DOHH2 (cell line): Measurements from ENCODE around the gene ESCO1.

Experiments
- H3F3A ChIP-seq: fragments of 200-600 bp; sonication (generic), shearing (Covaris generic); 2 replicates; pipeline ENCODE4 v1.6.0; 2016; ENCODE audit warnings: antibody characterized with exemption, mild to moderate bottlenecking; ENCODE audit not compliant: control insufficient read depth, insufficient read depth
- H3K27ac ChIP-seq: fragments of 200-600 bp; sonication (generic); 2 replicates; pipeline ENCODE4 v1.5.1; 2014; ENCODE audit warnings: low read depth, mild to moderate bottlenecking, low read length, moderate library complexity
- H3K27me3 ChIP-seq: fragments of 200-600 bp; sonication (generic); 2 replicates; pipeline ENCODE4 v1.6.1; 2014; ENCODE audit warnings: mild to moderate bottlenecking, low read length, mixed read lengths; ENCODE audit not compliant: control insufficient read depth
- H3K36me3 ChIP-seq: fragments of 200-600 bp; sonication (generic); 2 replicates; pipeline ENCODE4 v1.6.1; 2014; ENCODE audit warnings: mild to moderate bottlenecking, low read length, moderate library complexity, mixed read lengths; ENCODE audit not compliant: control insufficient read depth
- H3K4me1 ChIP-seq: fragments of 200-600 bp; sonication (generic); 2 replicates; pipeline ENCODE4 v1.6.1; 2014; ENCODE audit warnings: mild to moderate bottlenecking, low read length, mixed read lengths; ENCODE audit not compliant: control insufficient read depth
- H3K4me2 ChIP-seq: fragments of 200-600 bp; sonication (generic); 2 replicates; pipeline ENCODE4 v1.6.0; 2014; ENCODE audit warnings: mild to moderate bottlenecking, low read length, moderate library complexity
- H3K4me3 ChIP-seq: fragments of 200-600 bp; sonication (generic); 2 replicates; pipeline ENCODE4 v1.5.1; 2014; ENCODE audit warnings: mild to moderate bottlenecking, low read length, mixed read lengths
- H3K79me2 ChIP-seq: fragments of 200-600 bp; sonication (generic); 2 replicates; pipeline ENCODE4 v1.6.1; 2014; ENCODE audit warnings: mild to moderate bottlenecking, low read length, mixed read lengths; ENCODE audit not compliant: control insufficient read depth
- H3K9me2 ChIP-seq: fragments of 200-600 bp; sonication (generic); replicated peaks from 2 replicates; pipeline ENCODE4 v1.6.1; 2014; ENCODE audit warnings: mild to moderate bottlenecking, low read length, mixed read lengths; ENCODE audit not compliant: control insufficient read depth
- H3K9me3 ChIP-seq: fragments of 200-600 bp; sonication (generic); 2 replicates; pipeline ENCODE4 v1.6.1; 2014; ENCODE audit warnings: antibody characterized with exemption, low read length, mixed read lengths; ENCODE audit not compliant: control insufficient read depth, insufficient read depth
- H4K20me1 ChIP-seq: fragments of 200-600 bp; sonication (generic); 2 replicates; pipeline ENCODE4 v1.6.0; 2014; ENCODE audit warnings: low read depth, mild to moderate bottlenecking, antibody characterized with exemption, low read length, moderate library complexity; ENCODE audit not compliant: control insufficient read depth, insufficient read depth
- EZH2phosphoT487 ChIP-seq: fragments of 200-600 bp; sonication (generic); IDR thresholded peaks from 2 replicates; pipeline ENCODE4 v1.6.1; 2017; ENCODE audit warnings: borderline replicate concordance, mild to moderate bottlenecking, antibody characterized with exemption, low read length, moderate library complexity, mixed read lengths
- TF ChIP-seq, protein P1 (sequence below): fragments of 200-600 bp; sonication (generic); IDR thresholded peaks from one replicate; pipeline ENCODE4 v1.5.1; 2014; ENCODE audit warnings: antibody characterized with exemption, mild to moderate bottlenecking, low read depth, low read length; ENCODE audit not compliant: poor library complexity, severe bottlenecking

Gene ESCO1

DNA sequence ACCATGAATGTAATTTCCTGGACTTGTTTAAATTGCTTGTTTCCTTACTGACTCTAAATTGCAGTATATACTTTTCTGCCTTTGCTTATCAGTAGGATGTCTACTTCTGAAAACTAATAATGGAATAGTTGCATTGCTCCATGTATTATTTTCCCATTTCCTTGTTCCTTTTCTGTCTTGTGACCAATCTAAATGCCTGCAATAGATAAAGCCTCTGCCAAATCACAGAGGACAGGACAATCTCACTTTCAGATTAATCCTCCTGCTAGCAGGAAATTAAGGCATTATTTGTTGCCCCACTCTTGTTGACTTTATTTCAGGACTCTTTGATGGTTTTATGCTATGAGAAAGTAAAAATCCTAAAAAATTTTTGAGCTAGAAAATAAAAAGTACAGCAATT is 4.7 kb upstream of the ESCO1 start:
- Histone ChIP-seq H3K36me3 (peaks cover 2% of the 10 kb centered on the region; the same call in 1 of the 2 replicates), H3K9me3 (no peaks in the 10 kb centered on the region), H3K4me2 (no peak overlapping the region), H3F3A (peaks cover 11% of the 10 kb centered on the region; the same call in 1 of the 2 replicates), H3K4me1 (peaks cover 20% of the 10 kb centered on the region), H3K79me2 (peaks cover 2% of the 10 kb centered on the region), H4K20me1 (no peaks in the 10 kb centered on the region), H3K27me3 (no peaks in the 10 kb centered on the region), H3K27ac (no peak overlapping the region), H3K9me2 (no peaks in the 10 kb centered on the region), H3K4me3 (no peak overlapping the region)
- no peak for TF ChIP-seq EZH2phosphoT487
- TF ChIP-seq, protein P1, sequence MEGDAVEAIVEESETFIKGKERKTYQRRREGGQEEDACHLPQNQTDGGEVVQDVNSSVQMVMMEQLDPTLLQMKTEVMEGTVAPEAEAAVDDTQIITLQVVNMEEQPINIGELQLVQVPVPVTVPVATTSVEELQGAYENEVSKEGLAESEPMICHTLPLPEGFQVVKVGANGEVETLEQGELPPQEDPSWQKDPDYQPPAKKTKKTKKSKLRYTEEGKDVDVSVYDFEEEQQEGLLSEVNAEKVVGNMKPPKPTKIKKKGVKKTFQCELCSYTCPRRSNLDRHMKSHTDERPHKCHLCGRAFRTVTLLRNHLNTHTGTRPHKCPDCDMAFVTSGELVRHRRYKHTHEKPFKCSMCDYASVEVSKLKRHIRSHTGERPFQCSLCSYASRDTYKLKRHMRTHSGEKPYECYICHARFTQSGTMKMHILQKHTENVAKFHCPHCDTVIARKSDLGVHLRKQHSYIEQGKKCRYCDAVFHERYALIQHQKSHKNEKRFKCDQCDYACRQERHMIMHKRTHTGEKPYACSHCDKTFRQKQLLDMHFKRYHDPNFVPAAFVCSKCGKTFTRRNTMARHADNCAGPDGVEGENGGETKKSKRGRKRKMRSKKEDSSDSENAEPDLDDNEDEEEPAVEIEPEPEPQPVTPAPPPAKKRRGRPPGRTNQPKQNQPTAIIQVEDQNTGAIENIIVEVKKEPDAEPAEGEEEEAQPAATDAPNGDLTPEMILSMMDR, result no peak

DNA sequence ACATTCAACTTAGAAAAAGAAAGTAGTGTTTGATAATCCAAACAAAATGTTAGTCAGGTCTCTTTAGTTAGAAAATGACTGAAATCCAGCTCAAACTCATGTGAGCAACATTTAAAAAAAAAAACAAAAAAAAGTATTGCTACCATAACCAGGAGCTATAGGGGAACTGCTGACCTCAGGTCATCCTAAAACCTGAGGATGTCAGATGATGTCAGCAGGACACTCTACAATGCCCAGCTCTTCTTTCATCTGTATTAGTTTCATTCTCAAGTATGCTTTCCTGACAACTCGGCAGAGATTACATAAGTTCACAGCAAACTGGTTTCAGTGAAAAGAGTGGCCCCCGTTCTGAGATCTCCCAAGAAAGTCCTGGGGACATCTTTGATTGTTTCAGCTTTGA is 4.2 kb upstream of the ESCO1 start:
- Histone ChIP-seq H3K36me3 (peaks cover 7% of the 10 kb centered on the region), H3K27ac (no peak overlapping the region), H4K20me1 (no peaks in the 10 kb centered on the region), H3K9me3 (no peaks in the 10 kb centered on the region), H3K4me2 (no peak overlapping the region), H3K9me2 (no peaks in the 10 kb centered on the region), H3F3A (peaks cover 12% of the 10 kb centered on the region; the same call in 1 of the 2 replicates), H3K27me3 (no peaks in the 10 kb centered on the region), H3K4me1 (peaks cover 20% of the 10 kb centered on the region), H3K79me2 (peaks cover 8% of the 10 kb centered on the region), H3K4me3 (no peak overlapping the region)
- TF ChIP-seq EZH2phosphoT487, result no peak
- TF ChIP-seq, protein P1, result no peak

- no peak overlapping the region for H3K4me2 ChIP-seq
- H3K9me2 ChIP-seq, result no peaks in the 10 kb centered on the region
- H3K4me1 ChIP-seq, result peaks cover 37% of the 10 kb centered on the region
- H4K20me1 ChIP-seq, result no peaks in the 10 kb centered on the region
- no peak overlapping the region for H3K27ac ChIP-seq
- no peaks in the 10 kb centered on the region for H3K9me3 ChIP-seq
- TF ChIP-seq EZH2phosphoT487, result no peak
- TF ChIP-seq, protein P1, result no peak
- H3K27me3 ChIP-seq, result no peaks in the 10 kb centered on the region
- H3K79me2 ChIP-seq, result peaks cover 32% of the 10 kb centered on the region
- H3K36me3 ChIP-seq, result peaks cover 16% of the 10 kb centered on the region
- no peak overlapping the region for H3K4me3 ChIP-seq
- H3F3A ChIP-seq, result peaks cover 12% of the 10 kb centered on the region; the same call in 1 of the 2 replicates
Observed at GRCh38 chr18:21602299-21602587, 1.7 kb upstream of the ESCO1 start.
